Measurements from ENCODE around the gene GSTK1.

GSTK1 gene

DNA sequence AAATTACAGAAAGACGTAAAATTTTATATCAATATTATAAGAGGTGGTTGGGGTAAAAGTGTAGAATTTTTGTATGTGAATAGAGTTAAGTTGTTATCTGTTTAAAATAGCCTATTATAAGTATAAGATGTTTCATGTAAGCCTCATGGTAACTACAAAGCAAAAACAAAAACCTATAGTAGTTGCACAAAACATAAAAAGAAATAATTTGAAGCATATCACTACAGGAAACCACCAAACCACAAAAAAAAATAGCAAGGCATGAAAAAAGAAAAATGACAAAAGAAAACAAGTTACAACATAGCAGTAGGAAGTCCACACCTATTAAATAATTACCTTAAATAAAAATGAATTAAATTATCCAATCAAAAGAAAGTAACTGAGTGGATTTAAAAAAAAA is 12.4 kb upstream of the GSTK1 start (continued):
- TF ChIP-seq, protein P1, sequence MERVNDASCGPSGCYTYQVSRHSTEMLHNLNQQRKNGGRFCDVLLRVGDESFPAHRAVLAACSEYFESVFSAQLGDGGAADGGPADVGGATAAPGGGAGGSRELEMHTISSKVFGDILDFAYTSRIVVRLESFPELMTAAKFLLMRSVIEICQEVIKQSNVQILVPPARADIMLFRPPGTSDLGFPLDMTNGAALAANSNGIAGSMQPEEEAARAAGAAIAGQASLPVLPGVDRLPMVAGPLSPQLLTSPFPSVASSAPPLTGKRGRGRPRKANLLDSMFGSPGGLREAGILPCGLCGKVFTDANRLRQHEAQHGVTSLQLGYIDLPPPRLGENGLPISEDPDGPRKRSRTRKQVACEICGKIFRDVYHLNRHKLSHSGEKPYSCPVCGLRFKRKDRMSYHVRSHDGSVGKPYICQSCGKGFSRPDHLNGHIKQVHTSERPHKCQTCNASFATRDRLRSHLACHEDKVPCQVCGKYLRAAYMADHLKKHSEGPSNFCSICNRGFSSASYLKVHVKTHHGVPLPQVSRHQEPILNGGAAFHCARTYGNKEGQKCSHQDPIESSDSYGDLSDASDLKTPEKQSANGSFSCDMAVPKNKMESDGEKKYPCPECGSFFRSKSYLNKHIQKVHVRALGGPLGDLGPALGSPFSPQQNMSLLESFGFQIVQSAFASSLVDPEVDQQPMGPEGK (tag by site-specific recombination; IDR thresholded peaks at IDR 0.05) = no peak
- TF ChIP-seq, protein P2, sequence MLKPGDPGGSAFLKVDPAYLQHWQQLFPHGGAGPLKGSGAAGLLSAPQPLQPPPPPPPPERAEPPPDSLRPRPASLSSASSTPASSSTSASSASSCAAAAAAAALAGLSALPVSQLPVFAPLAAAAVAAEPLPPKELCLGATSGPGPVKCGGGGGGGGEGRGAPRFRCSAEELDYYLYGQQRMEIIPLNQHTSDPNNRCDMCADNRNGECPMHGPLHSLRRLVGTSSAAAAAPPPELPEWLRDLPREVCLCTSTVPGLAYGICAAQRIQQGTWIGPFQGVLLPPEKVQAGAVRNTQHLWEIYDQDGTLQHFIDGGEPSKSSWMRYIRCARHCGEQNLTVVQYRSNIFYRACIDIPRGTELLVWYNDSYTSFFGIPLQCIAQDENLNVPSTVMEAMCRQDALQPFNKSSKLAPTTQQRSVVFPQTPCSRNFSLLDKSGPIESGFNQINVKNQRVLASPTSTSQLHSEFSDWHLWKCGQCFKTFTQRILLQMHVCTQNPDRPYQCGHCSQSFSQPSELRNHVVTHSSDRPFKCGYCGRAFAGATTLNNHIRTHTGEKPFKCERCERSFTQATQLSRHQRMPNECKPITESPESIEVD (tag by site-specific recombination; IDR thresholded peaks at IDR 0.05) = no peak
- TF ChIP-seq, protein P3, sequence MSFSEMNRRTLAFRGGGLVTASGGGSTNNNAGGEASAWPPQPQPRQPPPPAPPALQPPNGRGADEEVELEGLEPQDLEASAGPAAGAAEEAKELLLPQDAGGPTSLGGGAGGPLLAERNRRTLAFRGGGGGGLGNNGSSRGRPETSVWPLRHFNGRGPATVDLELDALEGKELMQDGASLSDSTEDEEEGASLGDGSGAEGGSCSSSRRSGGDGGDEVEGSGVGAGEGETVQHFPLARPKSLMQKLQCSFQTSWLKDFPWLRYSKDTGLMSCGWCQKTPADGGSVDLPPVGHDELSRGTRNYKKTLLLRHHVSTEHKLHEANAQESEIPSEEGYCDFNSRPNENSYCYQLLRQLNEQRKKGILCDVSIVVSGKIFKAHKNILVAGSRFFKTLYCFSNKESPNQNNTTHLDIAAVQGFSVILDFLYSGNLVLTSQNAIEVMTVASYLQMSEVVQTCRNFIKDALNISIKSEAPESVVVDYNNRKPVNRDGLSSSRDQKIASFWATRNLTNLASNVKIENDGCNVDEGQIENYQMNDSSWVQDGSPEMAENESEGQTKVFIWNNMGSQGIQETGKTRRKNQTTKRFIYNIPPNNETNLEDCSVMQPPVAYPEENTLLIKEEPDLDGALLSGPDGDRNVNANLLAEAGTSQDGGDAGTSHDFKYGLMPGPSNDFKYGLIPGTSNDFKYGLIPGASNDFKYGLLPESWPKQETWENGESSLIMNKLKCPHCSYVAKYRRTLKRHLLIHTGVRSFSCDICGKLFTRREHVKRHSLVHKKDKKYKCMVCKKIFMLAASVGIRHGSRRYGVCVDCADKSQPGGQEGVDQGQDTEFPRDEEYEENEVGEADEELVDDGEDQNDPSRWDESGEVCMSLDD (tag by site-specific recombination; IDR thresholded peaks at IDR 0.05) = no peak
- TF ChIP-seq ZNF768 (tag by site-specific recombination; IDR thresholded peaks at IDR 0.05) = no peak

DNA sequence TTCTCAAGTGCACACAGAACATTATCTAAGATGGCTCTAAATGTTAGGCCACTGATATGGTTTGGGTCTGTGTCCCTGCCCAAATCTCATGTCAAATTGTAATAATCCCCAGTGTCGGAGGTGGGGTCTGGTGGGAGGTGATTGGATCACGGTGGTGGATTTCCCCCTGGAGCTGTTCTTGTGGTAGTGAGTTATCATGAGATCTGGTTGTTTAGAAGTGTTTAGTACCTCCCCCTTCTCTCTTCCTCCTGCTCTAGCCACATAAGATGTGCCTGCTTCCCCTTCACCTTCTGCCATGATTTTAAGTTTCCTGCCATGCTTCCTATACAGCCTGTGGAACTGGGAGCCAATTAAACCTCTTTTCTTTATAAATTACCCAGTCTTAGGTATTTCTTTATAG is 11.2 kb upstream of the GSTK1 start:
- Histone ChIP-seq H3K4me3 (ENCODE audit: low read depth, low read length) (no peak overlapping the region), H3K27ac (ENCODE audit: extremely low read depth, low read depth, low read length) (no peak overlapping the region), H3K4me1 (ENCODE audit: control insufficient read depth, insufficient read depth, low read length) (no peaks in the 10 kb centered on the region), H3K36me3 (ENCODE audit: control insufficient read depth in 2 of 2, insufficient read depth in 1 of 2, low read length in 2 of 2) (no peaks in the 10 kb centered on the region), H3K9me3 (ENCODE audit: control insufficient read depth, insufficient read depth, low read depth, low read length) (no peaks in the 10 kb centered on the region)
- ChIA-PET CTCF (interaction anchor here (0.7 to 2.1 kb wide), 2 partner anchors 11 to 35 kb away, joined by 3 to 8 read pairs; no protein-coding TSS in a partner anchor), POLR2A (no interaction called here)
- TF ChIP-seq, protein P4, sequence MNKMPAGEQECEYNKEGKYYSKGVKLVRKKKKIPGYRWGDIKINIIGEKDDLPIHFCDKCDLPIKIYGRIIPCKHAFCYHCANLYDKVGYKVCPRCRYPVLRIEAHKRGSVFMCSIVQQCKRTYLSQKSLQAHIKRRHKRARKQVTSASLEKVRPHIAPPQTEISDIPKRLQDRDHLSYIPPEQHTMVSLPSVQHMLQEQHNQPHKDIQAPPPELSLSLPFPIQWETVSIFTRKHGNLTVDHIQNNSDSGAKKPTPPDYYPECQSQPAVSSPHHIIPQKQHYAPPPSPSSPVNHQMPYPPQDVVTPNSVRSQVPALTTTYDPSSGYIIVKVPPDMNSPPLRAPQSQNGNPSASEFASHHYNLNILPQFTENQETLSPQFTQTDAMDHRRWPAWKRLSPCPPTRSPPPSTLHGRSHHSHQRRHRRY (tag by site-specific recombination; IDR thresholded peaks at IDR 0.05) = no peak
- TF ChIP-seq, protein P5, sequence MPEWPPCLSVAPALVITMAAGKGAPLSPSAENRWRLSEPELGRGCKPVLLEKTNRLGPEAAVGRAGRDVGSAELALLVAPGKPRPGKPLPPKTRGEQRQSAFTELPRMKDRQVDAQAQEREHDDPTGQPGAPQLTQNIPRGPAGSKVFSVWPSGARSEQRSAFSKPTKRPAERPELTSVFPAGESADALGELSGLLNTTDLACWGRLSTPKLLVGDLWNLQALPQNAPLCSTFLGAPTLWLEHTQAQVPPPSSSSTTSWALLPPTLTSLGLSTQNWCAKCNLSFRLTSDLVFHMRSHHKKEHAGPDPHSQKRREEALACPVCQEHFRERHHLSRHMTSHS (tag by site-specific recombination; IDR thresholded peaks at IDR 0.05) = no peak
- no peak for TF ChIP-seq ZNF146 (tag by site-specific recombination; IDR thresholded peaks at IDR 0.05)
- no peak for TF ChIP-seq ZIC2 (tag by site-specific recombination; IDR thresholded peaks at IDR 0.05)
- TF ChIP-seq ZNF560 (tag by site-specific recombination; IDR thresholded peaks at IDR 0.05; ENCODE audit: borderline replicate concordance) = no peak
- no peak for TF ChIP-seq ZNF335 (tag by site-specific recombination; conservative IDR thresholded peaks at IDR 0.05)
- no peak for TF ChIP-seq ZNF121 (tag by site-specific recombination; IDR thresholded peaks at IDR 0.05)
- TF ChIP-seq ZNF404 (tag by site-specific recombination; IDR thresholded peaks at IDR 0.05) = no peak
- TF ChIP-seq, protein P6, sequence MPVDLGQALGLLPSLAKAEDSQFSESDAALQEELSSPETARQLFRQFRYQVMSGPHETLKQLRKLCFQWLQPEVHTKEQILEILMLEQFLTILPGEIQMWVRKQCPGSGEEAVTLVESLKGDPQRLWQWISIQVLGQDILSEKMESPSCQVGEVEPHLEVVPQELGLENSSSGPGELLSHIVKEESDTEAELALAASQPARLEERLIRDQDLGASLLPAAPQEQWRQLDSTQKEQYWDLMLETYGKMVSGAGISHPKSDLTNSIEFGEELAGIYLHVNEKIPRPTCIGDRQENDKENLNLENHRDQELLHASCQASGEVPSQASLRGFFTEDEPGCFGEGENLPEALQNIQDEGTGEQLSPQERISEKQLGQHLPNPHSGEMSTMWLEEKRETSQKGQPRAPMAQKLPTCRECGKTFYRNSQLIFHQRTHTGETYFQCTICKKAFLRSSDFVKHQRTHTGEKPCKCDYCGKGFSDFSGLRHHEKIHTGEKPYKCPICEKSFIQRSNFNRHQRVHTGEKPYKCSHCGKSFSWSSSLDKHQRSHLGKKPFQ (tag by site-specific recombination; IDR thresholded peaks at IDR 0.05) = no peak
- no peak for TF ChIP-seq ZNF843 (tag by site-specific recombination; IDR thresholded peaks at IDR 0.05)
- TF ChIP-seq FEZF1 (tag by site-specific recombination; IDR thresholded peaks at IDR 0.05) = no peak
- TF ChIP-seq ZNF792 (tag by site-specific recombination; IDR thresholded peaks at IDR 0.05) = no peak
- TF ChIP-seq, protein P7, sequence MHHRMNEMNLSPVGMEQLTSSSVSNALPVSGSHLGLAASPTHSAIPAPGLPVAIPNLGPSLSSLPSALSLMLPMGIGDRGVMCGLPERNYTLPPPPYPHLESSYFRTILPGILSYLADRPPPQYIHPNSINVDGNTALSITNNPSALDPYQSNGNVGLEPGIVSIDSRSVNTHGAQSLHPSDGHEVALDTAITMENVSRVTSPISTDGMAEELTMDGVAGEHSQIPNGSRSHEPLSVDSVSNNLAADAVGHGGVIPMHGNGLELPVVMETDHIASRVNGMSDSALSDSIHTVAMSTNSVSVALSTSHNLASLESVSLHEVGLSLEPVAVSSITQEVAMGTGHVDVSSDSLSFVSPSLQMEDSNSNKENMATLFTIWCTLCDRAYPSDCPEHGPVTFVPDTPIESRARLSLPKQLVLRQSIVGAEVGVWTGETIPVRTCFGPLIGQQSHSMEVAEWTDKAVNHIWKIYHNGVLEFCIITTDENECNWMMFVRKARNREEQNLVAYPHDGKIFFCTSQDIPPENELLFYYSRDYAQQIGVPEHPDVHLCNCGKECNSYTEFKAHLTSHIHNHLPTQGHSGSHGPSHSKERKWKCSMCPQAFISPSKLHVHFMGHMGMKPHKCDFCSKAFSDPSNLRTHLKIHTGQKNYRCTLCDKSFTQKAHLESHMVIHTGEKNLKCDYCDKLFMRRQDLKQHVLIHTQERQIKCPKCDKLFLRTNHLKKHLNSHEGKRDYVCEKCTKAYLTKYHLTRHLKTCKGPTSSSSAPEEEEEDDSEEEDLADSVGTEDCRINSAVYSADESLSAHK (tag by site-specific recombination; IDR thresholded peaks at IDR 0.05) = no peak
- TF ChIP-seq, protein P8, sequence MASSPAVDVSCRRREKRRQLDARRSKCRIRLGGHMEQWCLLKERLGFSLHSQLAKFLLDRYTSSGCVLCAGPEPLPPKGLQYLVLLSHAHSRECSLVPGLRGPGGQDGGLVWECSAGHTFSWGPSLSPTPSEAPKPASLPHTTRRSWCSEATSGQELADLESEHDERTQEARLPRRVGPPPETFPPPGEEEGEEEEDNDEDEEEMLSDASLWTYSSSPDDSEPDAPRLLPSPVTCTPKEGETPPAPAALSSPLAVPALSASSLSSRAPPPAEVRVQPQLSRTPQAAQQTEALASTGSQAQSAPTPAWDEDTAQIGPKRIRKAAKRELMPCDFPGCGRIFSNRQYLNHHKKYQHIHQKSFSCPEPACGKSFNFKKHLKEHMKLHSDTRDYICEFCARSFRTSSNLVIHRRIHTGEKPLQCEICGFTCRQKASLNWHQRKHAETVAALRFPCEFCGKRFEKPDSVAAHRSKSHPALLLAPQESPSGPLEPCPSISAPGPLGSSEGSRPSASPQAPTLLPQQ (tag by site-specific recombination; IDR thresholded peaks at IDR 0.05) = no peak
- no peak for TF ChIP-seq ZNF473 (tag by site-specific recombination; IDR thresholded peaks at IDR 0.05)

Measured in HEK293 (cell line).